Measurements from ENCODE around the gene BRD7.

BRD7 gene

GRCh38 chr16:50271148-50272041, 97.4 kb downstream of the BRD7 start:
- DNase-seq (ENCODE audit: low spot score) = no peak

GRCh38 chr16:50270510-50271147, 98.2 kb downstream of the BRD7 start:
- no peak for DNase-seq (ENCODE audit: low spot score)

GRCh38 chr16:50269769-50270509, 98.8 kb downstream of the BRD7 start:
- no peak for DNase-seq (ENCODE audit: low spot score)

DNA sequence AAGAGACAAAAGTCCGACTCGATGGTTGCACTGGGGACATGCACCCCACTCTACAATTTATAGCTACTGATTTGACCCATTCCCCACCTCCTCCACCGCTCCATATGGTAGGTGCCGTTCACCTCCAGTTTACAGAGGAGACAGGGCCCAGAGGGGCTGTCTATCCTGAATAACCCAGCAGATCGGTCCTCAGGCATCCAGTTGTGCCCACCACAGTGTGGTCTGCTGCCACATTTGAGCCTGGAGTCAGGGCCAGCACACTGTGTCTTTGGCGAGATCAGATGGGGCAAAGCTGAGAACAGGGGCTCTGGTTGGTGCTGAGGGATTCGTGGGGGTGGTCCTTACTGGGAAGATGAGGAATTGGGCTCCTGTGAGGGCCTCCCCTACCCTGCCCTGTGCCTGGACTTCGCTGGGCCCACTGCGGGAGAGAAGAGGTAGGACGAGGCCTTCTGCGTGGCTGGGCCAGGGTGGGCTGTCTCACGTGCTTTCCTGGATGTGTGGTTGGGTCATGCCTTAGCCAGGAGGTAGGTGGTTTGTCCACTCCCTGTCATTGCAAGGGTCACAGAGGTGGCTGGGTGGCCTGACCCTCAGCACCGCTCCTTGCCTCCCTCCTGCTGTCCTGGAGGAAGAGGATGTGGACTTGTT, 99.6 kb downstream of the BRD7 start:
- DNase-seq (ENCODE audit: low spot score) = no peak

DNA sequence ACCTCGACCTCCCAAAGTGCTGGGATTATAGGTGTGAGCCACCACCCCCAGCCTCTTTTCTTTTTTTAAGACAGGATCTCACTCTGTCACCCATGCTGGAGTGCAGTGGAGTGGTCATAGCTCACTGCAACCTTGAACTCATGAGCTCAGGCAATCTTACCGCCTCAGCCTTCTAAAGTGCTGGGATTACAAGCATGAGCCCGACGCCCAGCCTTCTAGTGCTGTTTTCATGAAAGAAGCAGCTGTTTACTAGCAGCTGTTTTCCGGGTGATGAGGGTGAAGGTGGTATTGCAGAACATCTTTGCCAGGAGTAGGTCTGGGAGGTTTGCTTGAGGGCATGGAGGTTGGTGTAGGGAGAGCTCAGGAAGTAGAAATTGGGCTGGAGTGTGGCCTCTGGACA, 100.4 kb downstream of the BRD7 start:
- DNase-seq (ENCODE audit: low spot score) = no peak

- no peak for DNase-seq (ENCODE audit: low spot score)
These were observed 101.1 kb downstream of the BRD7 start for GRCh38 chr16:50267651-50268050.

- no peak for DNase-seq (ENCODE audit: low spot score)
These were observed 101.6 kb downstream of the BRD7 start for GRCh38 chr16:50267151-50267631.

DNA sequence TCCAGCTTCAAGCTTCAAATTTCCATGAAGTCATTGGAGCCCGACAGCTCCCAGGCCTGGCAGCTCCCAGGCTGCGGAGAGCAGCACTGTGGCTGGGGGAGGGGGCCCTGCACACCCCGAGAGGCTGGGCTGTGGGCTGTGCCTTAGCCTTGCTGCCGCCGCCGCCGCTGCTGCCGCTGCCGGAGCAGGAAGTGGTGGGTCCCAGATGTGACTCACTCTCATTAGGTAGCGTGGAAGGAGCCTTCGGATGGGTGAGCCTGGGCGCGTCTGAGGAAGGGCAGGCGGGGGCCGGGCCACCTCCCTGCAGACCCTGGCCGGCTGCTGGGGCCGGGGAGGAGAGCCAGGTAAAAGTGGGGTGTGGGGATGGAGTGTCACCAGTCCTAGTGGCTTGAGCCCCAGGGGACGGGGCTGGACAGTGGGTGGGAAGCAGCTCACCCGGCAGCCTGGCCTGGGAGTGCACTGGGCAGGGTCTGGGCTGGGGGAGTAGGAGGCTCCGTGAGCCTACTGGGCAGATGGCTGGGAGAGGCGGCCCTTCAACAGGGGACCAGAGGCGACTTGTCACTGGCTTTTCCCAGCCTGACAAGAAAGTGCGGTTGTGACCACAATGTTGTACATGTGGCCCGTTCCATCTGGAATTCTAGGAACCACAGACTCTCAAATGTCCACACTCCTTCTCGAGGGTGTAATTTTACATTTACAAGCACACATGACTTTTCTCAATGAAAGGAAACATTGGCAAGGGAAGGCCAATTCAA, 102.3 kb downstream of the BRD7 start, which contains the start of gene ADCY7:
TSS of gene ADCY7 (plus strand) at position 215 of the 755 bp plus-strand sequence. CDS start 21,629 bp downstream, outside the sequence.
- peak; percentile 87 for DNase-seq (ENCODE audit: low spot score)

Data from AG20443 (cell line).